ENCODE measurements around the gene WDTC1.
"Not testable (repeated sequence)": the region's sequence is repeated elsewhere in the genome, so short reads cannot be mapped to it uniquely, and the experiment has no call there.

DNA sequence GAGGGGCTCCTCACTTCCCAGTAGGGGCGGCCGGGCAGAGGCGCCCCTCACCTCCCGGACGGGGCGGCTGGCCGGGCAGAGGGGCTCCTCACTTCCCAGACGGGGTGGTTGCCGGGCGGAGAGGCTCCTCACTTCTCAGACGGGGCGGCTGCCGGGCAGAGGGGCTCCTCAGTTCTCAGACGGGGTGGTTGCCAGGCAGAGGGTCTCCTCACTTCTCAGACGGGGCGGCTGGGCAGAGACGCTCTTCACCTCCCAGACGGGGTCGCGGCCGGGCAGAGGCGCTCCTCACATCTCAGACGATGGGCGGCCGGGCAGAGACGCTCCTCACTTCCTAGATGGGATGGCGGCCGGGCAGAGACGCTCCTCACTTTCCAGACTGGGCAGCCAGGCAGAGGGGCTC, 54.7 kb downstream of the WDTC1 start:
- TF ChIP-seq, protein P1, sequence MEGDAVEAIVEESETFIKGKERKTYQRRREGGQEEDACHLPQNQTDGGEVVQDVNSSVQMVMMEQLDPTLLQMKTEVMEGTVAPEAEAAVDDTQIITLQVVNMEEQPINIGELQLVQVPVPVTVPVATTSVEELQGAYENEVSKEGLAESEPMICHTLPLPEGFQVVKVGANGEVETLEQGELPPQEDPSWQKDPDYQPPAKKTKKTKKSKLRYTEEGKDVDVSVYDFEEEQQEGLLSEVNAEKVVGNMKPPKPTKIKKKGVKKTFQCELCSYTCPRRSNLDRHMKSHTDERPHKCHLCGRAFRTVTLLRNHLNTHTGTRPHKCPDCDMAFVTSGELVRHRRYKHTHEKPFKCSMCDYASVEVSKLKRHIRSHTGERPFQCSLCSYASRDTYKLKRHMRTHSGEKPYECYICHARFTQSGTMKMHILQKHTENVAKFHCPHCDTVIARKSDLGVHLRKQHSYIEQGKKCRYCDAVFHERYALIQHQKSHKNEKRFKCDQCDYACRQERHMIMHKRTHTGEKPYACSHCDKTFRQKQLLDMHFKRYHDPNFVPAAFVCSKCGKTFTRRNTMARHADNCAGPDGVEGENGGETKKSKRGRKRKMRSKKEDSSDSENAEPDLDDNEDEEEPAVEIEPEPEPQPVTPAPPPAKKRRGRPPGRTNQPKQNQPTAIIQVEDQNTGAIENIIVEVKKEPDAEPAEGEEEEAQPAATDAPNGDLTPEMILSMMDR (IDR thresholded peaks at IDR 0.05): not testable (repeated sequence)
- not testable (repeated sequence) for TF ChIP-seq POLR2A (IDR thresholded peaks at IDR 0.05)

Measured in right lobe of liver (tissue), 4 donors.